ES-I3 (cell line): ENCODE measurements around the gene HHAT.

Experiments
- H3K36me3 ChIP-seq: 2 replicates; pipeline ENCODE4 v1.6.1; 2013; ENCODE audit warnings: mild to moderate bottlenecking, low read length, control low read depth, moderate library complexity; ENCODE audit not compliant: insufficient read depth
- H3K4me1 ChIP-seq: 2 replicates; pipeline ENCODE4 v1.6.1; 2013; ENCODE audit warnings: mild to moderate bottlenecking, control low read depth, low read length; ENCODE audit not compliant: insufficient read depth
- H3K9ac ChIP-seq: 2 replicates; pipeline ENCODE4 v1.6.1; 2013; ENCODE audit warnings: low read depth, mild to moderate bottlenecking, low read length, moderate library complexity
- H3K9me3 ChIP-seq: 2 replicates; pipeline ENCODE4 v1.6.1; 2013; ENCODE audit warnings: mild to moderate bottlenecking, low read length, moderate library complexity; ENCODE audit not compliant: control insufficient read depth, insufficient read depth

HHAT gene

DNA sequence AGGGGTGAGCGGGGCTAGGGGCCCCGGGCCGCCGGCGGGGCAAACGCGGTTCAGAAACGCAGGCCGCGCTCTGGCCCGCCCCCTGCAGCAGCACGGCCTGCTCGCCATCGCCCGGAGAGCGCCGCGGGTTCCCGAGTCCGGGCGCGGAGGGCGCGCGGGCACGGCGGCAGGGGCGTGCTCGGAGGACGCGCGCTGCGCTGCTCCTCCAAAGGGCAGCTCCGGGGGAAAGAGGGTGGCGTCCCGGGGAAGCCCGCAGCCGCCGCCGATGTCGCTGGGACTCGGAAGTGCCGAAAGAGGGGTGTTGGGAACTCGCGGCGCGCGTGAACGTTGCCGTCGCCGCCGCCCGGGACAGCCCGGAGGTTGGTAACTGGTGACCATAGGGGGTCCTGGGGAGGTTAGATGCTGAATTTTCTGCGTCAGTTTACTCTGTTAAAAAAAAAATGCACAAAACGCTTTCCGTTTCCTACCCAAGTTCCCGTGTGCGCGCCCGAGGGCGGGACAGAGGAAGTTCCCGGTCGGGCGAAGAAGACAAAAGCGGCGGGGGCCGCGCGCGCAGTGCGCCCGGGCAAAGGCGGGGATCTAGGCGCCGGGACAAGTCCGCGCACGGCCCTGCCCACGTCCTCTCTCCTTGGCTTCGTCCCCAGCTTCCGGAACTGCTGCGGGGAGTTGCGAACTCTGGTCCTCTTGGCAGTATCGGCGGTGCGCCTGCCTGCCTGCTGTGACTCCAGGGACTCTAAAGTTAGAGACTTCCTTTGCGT lies at the start of gene HHAT:
Gene HHAT, plus strand, starts transcription at position 157 of the 758 bp plus-strand sequence. CDS start 20,074 bp downstream, outside the sequence.
- Histone ChIP-seq H3K36me3 (no peaks in the 10 kb centered on the region), H3K9me3 (peaks cover 5% of the 10 kb centered on the region; the same call in 1 of the 2 replicates), H3K4me1 (no peaks in the 10 kb centered on the region), H3K9ac (peak within 1 kb of the TSS; percentile 58; the same call in 1 of the 2 replicates)

DNA sequence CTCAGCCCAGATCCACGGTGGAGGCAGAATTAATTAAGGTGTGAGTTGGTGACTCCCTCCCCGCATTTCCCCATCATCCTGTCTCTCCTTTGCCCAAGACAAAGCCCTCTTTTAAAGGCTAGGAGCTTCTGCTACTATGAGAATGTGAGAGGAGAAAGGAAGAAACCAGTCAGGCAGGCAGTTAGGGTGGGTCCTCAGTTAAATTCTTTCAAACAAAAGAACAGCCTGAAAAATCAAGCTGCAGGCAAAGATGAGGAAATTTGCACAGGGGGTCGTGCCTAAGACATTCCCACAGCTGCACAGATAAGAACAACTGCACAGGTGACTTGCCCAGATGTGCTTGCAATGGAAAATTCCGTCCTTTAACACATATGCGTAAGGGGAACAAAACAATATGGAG lies 48.5 kb upstream of the HHAT start:
- Histone ChIP-seq H3K9me3 (peaks cover 17% of the 10 kb centered on the region), H3K36me3 (no peaks in the 10 kb centered on the region), H3K4me1 (no peaks in the 10 kb centered on the region), H3K9ac (no peak overlapping the region)

DNA sequence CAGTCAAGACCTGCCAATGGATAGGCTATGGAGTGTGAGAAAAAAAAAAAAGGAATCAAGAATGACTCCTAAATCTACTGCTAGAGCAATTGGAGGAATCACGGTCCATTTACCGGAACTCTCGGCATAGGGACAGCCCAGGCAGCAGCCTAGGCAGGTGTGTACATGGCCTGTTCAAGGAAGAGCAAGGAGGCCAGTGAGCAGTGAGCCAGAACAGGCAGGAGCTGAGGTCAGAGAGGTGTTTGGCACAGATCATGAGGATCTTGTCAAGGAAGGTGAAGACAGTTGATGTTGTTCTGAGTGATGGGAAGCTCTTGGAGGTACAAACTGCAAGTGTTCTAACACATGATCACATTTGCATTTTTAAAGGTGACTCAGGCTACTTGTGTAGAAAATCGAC lies 40.6 kb upstream of the HHAT start:
- Histone ChIP-seq H3K9ac (no peak overlapping the region), H3K36me3 (no peaks in the 10 kb centered on the region), H3K4me1 (peaks cover 8% of the 10 kb centered on the region; the same call in 1 of the 2 replicates), H3K9me3 (no peaks in the 10 kb centered on the region)

DNA sequence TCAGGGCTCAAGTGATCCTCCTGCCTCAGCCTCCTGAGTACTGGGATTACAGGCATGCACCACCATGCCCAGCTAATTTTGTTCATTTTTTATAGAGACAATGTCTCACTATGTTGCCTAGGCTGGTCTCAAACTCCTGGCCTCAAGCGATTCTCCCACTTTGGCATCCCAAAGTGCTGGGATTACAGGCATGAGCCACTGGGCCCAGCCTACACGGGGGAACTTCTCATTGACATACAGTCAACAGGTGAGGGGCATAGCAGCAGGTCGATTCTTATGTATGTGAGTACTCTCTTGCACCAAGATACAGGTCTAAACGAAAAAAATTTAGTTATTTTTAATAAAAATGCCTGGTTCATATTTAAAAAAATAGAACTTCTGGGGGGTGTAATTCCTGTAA lies 39.5 kb upstream of the HHAT start:
- Histone ChIP-seq H3K4me1 (peaks cover 9% of the 10 kb centered on the region), H3K36me3 (no peaks in the 10 kb centered on the region), H3K9ac (no peak overlapping the region), H3K9me3 (no peaks in the 10 kb centered on the region)

DNA sequence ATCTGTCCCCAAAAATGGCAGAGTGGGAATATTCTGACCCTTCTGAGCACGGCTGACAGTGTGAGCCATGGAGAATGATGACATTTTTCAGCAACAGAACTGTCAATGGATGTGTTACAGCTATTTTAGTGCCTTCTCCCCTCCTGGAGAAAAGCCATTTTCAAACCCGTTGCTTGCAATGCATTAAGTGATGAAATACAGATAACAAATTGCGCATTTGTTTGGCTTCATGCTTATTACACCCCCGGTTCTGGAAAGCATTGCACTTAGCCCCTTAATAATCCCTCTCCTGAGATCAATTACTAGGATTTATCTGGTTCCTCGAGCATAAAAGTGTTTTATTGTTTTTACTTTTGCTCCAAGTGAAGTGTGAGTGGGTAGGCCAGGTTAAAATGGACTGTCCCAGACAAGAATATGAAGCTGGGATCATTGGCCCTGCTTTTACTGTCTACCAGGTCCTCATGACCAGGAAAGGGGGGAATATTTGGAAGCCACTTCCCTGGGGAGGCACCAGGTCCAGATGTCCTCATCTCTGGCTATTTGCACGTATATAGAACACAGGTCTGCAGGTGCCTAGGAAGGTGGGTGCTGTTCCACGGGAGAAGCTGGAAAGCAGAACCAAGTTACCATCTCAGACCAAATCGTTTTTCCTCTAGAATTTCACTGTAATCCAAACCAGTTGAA lies 37.5 kb upstream of the HHAT start:
- Histone ChIP-seq H3K36me3 (no peaks in the 10 kb centered on the region), H3K4me1 (peaks cover 23% of the 10 kb centered on the region), H3K9ac (no peak overlapping the region), H3K9me3 (no peaks in the 10 kb centered on the region)

DNA sequence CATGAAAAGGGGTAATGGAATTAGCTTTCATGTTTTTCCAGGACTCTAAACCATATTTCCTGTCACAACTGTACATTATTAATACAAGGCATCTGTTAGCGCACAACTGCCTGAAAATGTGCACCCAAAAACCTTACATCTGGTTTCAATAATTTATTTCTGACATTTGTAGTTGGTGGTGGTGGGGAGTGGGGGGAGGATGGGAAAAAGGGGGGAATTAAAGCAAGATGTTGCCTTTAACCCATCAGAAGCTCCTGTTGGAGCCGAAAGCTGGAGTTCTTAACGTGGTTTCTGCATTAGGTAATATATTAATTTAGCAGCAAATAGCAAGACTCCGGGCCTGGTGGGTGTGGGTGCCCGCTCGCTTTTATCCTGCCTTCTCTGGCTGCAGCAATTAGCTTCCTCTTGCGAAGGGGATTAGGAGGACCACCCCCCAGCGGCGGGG lies 36.9 kb upstream of the HHAT start:
- peak overlapping the region; percentile 70; the same call in 1 of the 2 replicates for H3K9ac ChIP-seq
- H3K4me1 ChIP-seq, result peaks cover 23% of the 10 kb centered on the region
- no peaks in the 10 kb centered on the region for H3K36me3 ChIP-seq
- H3K9me3 ChIP-seq, result no peaks in the 10 kb centered on the region

DNA sequence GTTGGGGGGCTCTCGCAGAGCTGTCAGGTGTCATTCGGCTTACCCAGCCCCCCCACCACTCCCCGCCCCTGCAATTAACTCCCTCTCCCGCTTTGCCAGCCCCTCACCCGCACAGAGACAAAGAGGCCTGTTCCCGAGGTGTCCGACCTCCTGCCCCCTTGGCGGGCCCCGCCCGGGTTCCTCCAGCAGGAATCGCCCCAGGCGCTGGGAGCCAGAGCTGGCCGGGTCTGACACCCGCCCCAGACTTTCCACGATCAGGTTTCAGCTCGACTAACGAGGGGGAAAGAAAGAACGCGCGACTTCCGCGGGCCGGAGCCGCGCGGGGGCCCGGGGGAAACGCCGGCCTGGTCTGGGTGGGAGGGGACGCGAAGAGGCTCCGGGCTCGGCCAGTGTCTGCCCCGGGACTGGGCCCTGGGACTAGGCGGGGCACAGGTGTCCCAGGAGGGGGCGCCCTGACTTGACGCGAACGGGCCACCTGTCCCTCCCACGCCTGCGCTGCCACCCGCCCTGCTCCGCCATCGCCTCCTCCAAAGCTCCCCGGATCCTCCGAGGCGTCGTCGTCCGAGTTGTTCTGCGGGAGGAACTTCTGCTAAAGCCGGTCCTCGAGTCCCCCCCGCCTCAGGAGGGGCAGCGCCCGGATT lies 36.4 kb upstream of the HHAT start:
- H3K36me3 ChIP-seq, result no peaks in the 10 kb centered on the region
- H3K9ac ChIP-seq, result peak overlapping the region; percentile 70
- H3K4me1 ChIP-seq, result peaks cover 23% of the 10 kb centered on the region
- H3K9me3 ChIP-seq, result no peaks in the 10 kb centered on the region

DNA sequence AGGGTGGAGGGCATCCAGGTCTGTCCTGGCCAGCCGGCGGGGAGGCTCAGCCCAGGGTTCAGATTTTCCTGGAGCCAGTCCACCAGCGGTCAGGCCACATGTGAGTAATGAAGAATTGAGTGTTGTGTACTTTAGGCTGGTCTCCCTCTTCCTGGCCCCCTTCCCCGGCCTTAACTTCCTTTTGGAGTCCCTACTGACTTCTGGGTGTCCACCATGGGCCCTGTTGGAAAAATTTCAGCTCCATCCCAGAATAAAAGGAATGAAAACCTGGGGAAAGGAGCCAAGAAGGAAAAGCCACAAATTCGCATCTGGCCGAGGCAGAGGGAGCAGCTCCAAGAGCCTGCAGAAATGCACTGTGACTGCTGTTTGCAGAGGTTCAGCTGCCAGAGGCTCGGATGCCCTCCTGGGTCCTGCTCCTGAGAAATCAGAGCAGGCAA lies 35.5 kb upstream of the HHAT start:
- Histone ChIP-seq H3K36me3 (no peaks in the 10 kb centered on the region), H3K4me1 (peaks cover 23% of the 10 kb centered on the region), H3K9me3 (no peaks in the 10 kb centered on the region), H3K9ac (peak overlapping the region; percentile 70)

DNA sequence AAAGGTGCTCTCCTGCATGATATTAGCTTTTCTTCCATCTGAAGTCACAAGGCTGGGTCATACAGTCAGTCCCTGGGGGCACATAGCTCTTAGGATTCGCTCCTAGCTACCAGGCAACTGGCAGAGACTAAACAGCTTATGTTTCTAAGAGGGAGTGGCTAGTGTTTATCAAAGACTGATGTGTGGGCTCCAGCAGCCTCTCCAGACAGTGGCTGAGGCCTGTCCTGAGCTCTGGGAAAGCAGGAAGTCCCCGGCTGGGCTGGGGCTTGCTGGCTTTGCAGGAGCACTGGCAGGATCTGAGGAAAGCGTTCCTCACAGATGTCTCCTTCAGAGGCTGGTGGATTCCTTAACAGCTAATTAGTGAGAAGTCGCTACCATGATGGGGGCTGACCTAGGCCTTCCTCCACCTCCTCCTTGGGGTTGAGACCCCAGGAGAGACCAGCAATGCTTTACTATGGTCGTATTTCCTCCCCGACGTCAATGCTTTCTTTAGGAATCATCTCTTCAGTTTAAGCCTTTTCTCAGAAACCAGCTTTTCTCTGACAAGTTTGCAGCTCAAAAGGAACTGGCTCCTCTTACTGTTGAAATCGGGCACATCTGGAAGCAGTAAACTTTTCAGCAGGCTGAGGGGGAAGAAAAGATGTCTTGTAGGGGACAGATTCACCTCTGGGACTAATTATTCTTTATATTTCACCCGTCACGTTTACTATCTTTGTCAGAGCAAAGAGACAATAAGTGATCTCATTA lies 33.5 kb upstream of the HHAT start:
- H3K4me1 ChIP-seq, result peaks cover 37% of the 10 kb centered on the region
- no peaks in the 10 kb centered on the region for H3K36me3 ChIP-seq
- no peak overlapping the region for H3K9ac ChIP-seq
- H3K9me3 ChIP-seq, result no peaks in the 10 kb centered on the region

DNA sequence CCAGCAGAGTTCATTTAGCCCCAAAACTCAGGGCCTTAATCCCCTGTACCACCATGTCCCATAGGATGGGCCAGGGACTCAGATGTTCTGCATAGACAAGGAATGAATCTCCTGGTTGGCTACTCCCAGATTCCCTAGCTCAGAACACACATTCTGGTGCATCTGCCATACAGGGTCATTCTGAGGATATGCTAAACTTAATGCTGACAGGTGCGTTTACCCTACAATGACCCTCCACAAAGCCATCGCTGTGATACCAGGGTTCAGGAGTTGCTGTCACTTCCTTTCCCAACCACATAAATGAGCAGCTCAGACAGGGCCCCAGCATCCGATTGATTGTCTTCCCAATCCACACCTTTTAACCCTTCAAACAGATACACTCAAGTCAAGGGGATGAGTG lies 32.0 kb upstream of the HHAT start:
- Histone ChIP-seq H3K4me1 (peaks cover 41% of the 10 kb centered on the region), H3K9me3 (no peaks in the 10 kb centered on the region), H3K9ac (no peak overlapping the region), H3K36me3 (no peaks in the 10 kb centered on the region)

DNA sequence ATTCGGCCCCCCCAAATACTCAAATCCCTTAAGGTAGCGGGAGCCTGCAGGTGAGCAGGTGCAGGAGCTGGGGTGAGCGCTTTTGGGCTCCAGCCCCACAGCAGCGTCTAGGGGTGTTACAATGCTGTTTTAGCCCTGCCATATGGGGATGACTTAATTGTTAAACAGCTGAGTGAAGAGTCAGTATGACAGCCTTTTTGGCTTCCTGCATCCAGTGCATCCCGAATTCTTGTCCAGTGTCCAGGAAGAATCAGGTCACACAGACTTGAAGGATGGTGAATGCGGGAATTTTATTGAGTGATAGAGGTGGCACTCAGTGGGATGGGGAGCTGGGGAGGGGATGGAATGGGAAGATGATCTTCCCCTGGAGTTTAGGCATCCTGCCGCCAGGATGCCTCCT lies 30.4 kb upstream of the HHAT start:
- H3K36me3 ChIP-seq, result no peaks in the 10 kb centered on the region
- H3K9me3 ChIP-seq, result no peaks in the 10 kb centered on the region
- peaks cover 36% of the 10 kb centered on the region for H3K4me1 ChIP-seq
- no peak overlapping the region for H3K9ac ChIP-seq

DNA sequence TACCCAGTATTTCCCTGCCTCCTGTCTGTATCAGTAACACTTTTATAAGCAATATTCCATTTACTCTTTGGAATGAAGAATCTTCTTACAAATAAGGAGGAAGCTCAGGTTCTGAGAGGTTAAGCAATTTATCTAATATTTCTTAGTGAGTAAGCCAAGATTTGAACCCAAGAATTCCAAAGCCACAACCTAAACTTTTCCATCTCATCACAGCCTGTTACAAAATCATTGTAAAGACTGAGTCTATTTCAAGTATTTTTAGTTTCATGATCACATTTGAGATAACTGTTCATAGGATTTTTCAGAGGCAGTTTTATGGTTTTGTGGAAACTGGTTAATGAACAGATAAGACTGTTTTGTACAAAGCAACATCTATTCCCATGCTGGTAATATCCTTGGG lies 29.8 kb upstream of the HHAT start:
- Histone ChIP-seq H3K4me1 (peaks cover 36% of the 10 kb centered on the region), H3K9me3 (no peaks in the 10 kb centered on the region), H3K36me3 (no peaks in the 10 kb centered on the region), H3K9ac (no peak overlapping the region)

DNA sequence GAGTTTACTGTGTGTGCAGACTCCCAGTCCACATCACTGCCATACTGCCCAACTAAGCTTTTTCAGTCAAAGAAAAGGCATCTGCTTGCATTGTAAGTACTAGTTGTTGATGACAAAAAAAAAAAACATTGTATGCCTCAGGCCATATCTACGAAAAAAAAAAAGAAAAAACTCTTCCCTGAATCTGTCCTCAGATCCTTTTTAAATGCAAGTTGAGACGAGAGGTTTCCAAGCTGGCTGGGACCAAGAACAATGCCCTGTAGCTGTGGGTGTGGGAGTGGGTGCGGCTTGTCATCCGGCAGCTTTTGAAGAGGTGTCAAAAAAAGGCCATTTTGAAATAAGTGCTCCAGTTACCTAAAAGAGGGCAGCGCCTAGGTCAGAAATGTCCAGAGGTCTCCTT lies 29.2 kb upstream of the HHAT start:
- no peak overlapping the region; the same call in 1 of the 2 replicates for H3K9ac ChIP-seq
- H3K4me1 ChIP-seq, result peaks cover 34% of the 10 kb centered on the region
- H3K9me3 ChIP-seq, result no peaks in the 10 kb centered on the region
- H3K36me3 ChIP-seq, result no peaks in the 10 kb centered on the region

DNA sequence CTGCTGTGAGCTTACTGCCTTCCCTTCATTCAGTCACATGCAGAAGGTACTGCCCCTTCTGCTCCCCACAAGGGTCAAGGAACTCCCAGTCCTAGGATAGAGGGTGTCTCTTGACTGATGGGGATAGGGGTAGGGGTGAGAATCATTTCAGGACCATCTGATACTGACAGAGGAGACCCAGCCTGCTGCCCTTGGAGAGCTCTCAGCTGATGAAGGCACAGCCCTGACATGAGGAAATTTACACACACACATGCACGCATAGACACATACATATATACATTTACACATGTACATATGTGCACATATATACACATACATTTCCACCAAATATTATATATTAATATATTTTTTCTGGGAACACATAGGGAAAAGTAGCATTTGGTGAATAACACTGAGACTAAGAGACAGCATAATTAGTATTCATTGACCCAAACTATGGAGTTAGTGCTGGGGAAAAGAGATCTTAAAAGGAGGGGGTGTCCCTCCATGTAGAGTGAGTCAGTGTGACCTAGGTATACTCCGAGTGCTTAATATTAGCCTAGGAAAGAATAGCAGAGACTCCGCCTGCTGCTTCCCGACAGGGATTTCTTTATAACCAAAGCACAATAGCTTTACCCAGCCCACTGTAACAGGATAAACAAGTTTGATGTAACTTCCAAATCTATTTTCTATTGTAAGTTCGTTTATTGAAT lies 27.6 kb upstream of the HHAT start:
- peaks cover 21% of the 10 kb centered on the region for H3K4me1 ChIP-seq
- no peaks in the 10 kb centered on the region for H3K36me3 ChIP-seq
- H3K9ac ChIP-seq, result no peak overlapping the region
- H3K9me3 ChIP-seq, result no peaks in the 10 kb centered on the region
